Tibial artery (tissue), 4 donors: ENCODE results near the gene CD8B.

Experiments
- DNase-seq, 2 donors: peaks; one replicate each; pipeline ENCODE4 v3.0.0-alpha.2; 2019
- H3K27ac ChIP-seq, 2 donors: fragments of 200-600 bp; sonication (generic) in 1 of 2; 1 replicate in 1 of 2; 2 replicates in 1 of 2; pipeline ENCODE4 v1.5.1; 2018 to 2019; ENCODE audit warnings: mild to moderate bottlenecking in 1 of 2
- H3K27me3 ChIP-seq, 2 donors: fragments of 200-600 bp; sonication (generic) in 1 of 2; one replicate each; pipeline versions ENCODE4 v1.5.1 to v1.6.0; 2016 to 2019
- H3K36me3 ChIP-seq, 3 donors: fragments of 200-600 bp; sonication (generic) in 2 of 3; one replicate each; pipeline ENCODE4 v1.5.1; 2016 to 2019; ENCODE audit warnings: mild to moderate bottlenecking in 2 of 3
- H3K4me1 ChIP-seq, 4 donors: fragments of 200-600 bp; sonication (generic) in 2 of 4; 1 replicate in 3 of 4; 2 replicates in 1 of 4; pipeline ENCODE4 v1.5.1; 2016 to 2019
- H3K4me3 ChIP-seq, 2 donors: fragments of 200-600 bp; sonication (generic) in 1 of 2; 1 replicate in 1 of 2; 2 replicates in 1 of 2; pipeline ENCODE4 v1.5.1; 2018 to 2019; ENCODE audit warnings: mild to moderate bottlenecking in 2 of 2
- H3K9me3 ChIP-seq, 3 donors: fragments of 200-600 bp; sonication (generic) in 1 of 3; one replicate each; pipeline ENCODE4 v1.5.1; 2016 to 2019
- CTCF ChIP-seq, 2 experiments: fragments of 200-600 bp in 1 of 2; fragments of 450-650 bp in 1 of 2; IDR thresholded peaks; one replicate each; pipeline ENCODE4 v1.5.1; 2017 to 2019; ENCODE audit warnings: antibody characterized with exemption in 2 of 2, mild to moderate bottlenecking in 1 of 2, moderate library complexity in 1 of 2
- intact Hi-C: fragments of 100-400 bp; cut with DNase I; formaldehyde crosslinking; loops from one replicate; pipeline ENCODE4 v1.15.0; 2023; ENCODE audit warnings: low total_unique reads

The CD8B gene

GRCh38 chr2:86772611-86773010 is 89.1 kb downstream of the CD8B start:
- Histone ChIP-seq H3K27ac (no peak overlapping the region), H3K4me1 (no peaks in the 10 kb centered on the region), H3K9me3 (no peaks in the 10 kb centered on the region), H3K27me3 (no peaks in the 10 kb centered on the region), H3K4me3 (no peak overlapping the region), H3K36me3 (peaks cover 52 to 84% (median 72%) of the 10 kb centered on the region in 3 donors)
- intact Hi-C loops: no loop called here
- TF ChIP-seq CTCF (IDR thresholded peaks at IDR 0.05): no peak
- no peak for DNase-seq

GRCh38 chr2:86770816-86771301 is 90.8 kb downstream of the CD8B start:
- intact Hi-C loops: no loop called here
- TF ChIP-seq CTCF (IDR thresholded peaks at IDR 0.05): no peak
- Histone ChIP-seq H3K9me3 (no peaks in the 10 kb centered on the region), H3K36me3 (peaks cover 50 to 81% (median 63%) of the 10 kb centered on the region in 3 donors), H3K27me3 (no peaks in the 10 kb centered on the region), H3K4me3 (no peak overlapping the region), H3K4me1 (no peaks in the 10 kb centered on the region), H3K27ac (no peak overlapping the region)
- DNase-seq: no peak

GRCh38 chr2:86769838-86770237 is 91.8 kb downstream of the CD8B start:
- DNase-seq: no peak
- Histone ChIP-seq H3K4me3 (no peak overlapping the region), H3K27ac (no peak overlapping the region), H3K4me1 (no peaks in the 10 kb centered on the region), H3K36me3 (peaks cover 52 to 76% (median 53%) of the 10 kb centered on the region in 3 donors), H3K9me3 (no peaks in the 10 kb centered on the region), H3K27me3 (no peaks in the 10 kb centered on the region)
- intact Hi-C loops: no loop called here
- no peak for TF ChIP-seq CTCF (IDR thresholded peaks at IDR 0.05)

- Histone ChIP-seq H3K4me1 (no peaks in the 10 kb centered on the region), H3K27me3 (no peaks in the 10 kb centered on the region), H3K4me3 (no peak overlapping the region), H3K36me3 (peaks cover 39 to 61% (median 40%) of the 10 kb centered on the region in 3 donors), H3K27ac (no peak overlapping the region), H3K9me3 (no peaks in the 10 kb centered on the region)
- no peak for TF ChIP-seq CTCF (IDR thresholded peaks at IDR 0.05)
- no peak for DNase-seq
- intact Hi-C loops: no loop called here
These were observed 93.3 kb downstream of the CD8B start for GRCh38 chr2:86768189-86768949.
